SJSA1 (cell line): Measurements from ENCODE around the gene TMEM169. TPM values are rescaled to one million over a fixed set of nuclear protein-coding genes. Genes with fewer than 3 reads are reported as not detected.
"Not testable (repeated sequence)": the region's sequence is repeated elsewhere in the genome, so short reads cannot be mapped to it uniquely, and the experiment has no call there.

Source experiments
- DNase-seq, 2 experiments: peaks; one replicate each; pipeline ENCODE4 v3.0.0-alpha.2; 2015 to 2020; ENCODE audit warnings: low spot score in 2 of 2, low read depth in 1 of 2
- H3K27ac ChIP-seq: fragments of 250-450 bp; sonication (Bioruptor Pico); 2 replicates; pipeline ENCODE4 v1.5.1; 2020; ENCODE audit warnings: mild to moderate bottlenecking, moderate library complexity
- H3K27me3 ChIP-seq: fragments of 250-450 bp; sonication (Bioruptor Pico); replicated peaks from 2 replicates; pipeline ENCODE4 v1.5.1; 2020; ENCODE audit warnings: mild to moderate bottlenecking, moderate library complexity
- H3K36me3 ChIP-seq: fragments of 250-450 bp; sonication (Bioruptor Pico); 2 replicates; pipeline ENCODE4 v1.5.1; 2020; ENCODE audit warnings: mild to moderate bottlenecking
- H3K4me1 ChIP-seq: fragments of 250-450 bp; sonication (Bioruptor Pico); replicated peaks from 2 replicates; pipeline ENCODE4 v1.6.1; 2021; ENCODE audit warnings: mild to moderate bottlenecking
- H3K4me3 ChIP-seq: fragments of 250-450 bp; sonication (Bioruptor Pico); 2 replicates; pipeline ENCODE4 v1.5.1; 2020; ENCODE audit warnings: mild to moderate bottlenecking
- H3K9me3 ChIP-seq: fragments of 250-450 bp; sonication (Bioruptor Pico); replicated peaks from 2 replicates; pipeline ENCODE4 v1.5.1; 2020; ENCODE audit warnings: mild to moderate bottlenecking
- total RNA-seq: library from RNA; depleted of rRNA; stranded (reverse); fragments of >200 nt; shearing (Covaris generic); gene quantifications from 2 replicates; pipeline ENCODE4 v1.2.3, GENCODE V29; 2014

The TMEM169 gene
- total RNA-seq, 1 experiment from 2014 or later: 0.84 TPM

DNA sequence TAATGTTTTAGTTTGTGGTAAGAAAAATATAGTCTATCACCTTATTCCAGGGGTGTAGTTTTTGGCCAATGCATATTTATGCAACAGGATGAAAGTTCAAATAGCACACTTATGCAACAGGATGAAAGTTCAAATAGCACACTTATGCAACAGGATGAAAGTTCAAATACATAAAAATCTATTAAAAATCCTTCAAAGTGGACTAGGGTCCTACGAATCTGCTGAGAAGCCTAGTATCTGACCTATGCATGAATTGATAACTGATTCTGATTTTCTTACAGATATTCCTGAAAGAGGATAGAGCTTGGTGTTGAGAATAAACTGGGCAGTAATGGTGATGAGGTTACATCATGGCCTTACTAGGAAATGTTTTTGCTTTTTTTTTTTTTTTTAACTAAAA is 2.9 kb upstream of the TMEM169 start:
- H3K4me3 ChIP-seq: no peak overlapping the region
- no peak overlapping the region for H3K27ac ChIP-seq
- DNase-seq: no peak
- H3K36me3 ChIP-seq: no peaks in the 10 kb centered on the region
- H3K27me3 ChIP-seq: peaks cover 3% of the 10 kb centered on the region; the same call in 1 of the 2 replicates
- H3K9me3 ChIP-seq: no peaks in the 10 kb centered on the region
- H3K4me1 ChIP-seq: peaks cover 10% of the 10 kb centered on the region

DNA sequence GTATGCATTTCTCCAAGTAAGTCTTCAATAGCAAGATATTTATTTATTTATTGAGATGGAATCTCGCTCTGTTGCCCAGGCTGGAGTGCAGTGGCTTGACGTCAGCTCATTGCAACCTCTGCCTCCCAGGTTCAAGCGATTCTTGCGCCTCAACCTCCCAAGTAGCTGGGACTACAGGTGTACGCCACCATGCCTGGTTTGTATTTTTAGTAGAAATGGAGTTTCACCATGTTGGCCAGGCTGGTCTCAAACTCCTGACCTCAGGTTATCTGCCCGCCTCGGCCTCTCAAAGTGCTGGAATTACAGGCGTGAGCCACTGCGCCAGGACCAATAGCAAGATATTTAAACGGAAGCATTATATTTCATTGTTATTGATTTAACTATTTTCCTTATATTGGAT is 1.7 kb upstream of the TMEM169 start:
- H3K4me1 ChIP-seq: peaks cover 22% of the 10 kb centered on the region
- H3K4me3 ChIP-seq, DNase-seq, H3K27ac ChIP-seq, H3K27me3 ChIP-seq, H3K36me3 ChIP-seq, H3K9me3 ChIP-seq: not testable (repeated sequence)

GRCh38 chr2:216081012-216081411 is 707 bp upstream of the TMEM169 start:
- H3K27me3 ChIP-seq: peaks cover 3% of the 10 kb centered on the region; the same call in 1 of the 2 replicates
- DNase-seq: no peak
- no peak overlapping the region for H3K27ac ChIP-seq
- no peaks in the 10 kb centered on the region for H3K9me3 ChIP-seq
- H3K4me3 ChIP-seq: peak overlapping the region; percentile 48
- no peaks in the 10 kb centered on the region for H3K36me3 ChIP-seq
- H3K4me1 ChIP-seq: peaks cover 22% of the 10 kb centered on the region

- no peak for DNase-seq
- no peaks in the 10 kb centered on the region for H3K36me3 ChIP-seq
- no peak overlapping the region for H3K27ac ChIP-seq
Measured at GRCh38 chr2:216082117-216082711, 495 bp downstream of the TMEM169 start.

GRCh38 chr2:216082805-216083204 is 1.1 kb downstream of the TMEM169 start:
- H3K4me3 ChIP-seq: no peak overlapping the region
- H3K9me3 ChIP-seq: no peaks in the 10 kb centered on the region
- H3K4me1 ChIP-seq: peaks cover 22% of the 10 kb centered on the region
- no peak overlapping the region for H3K27ac ChIP-seq
- no peaks in the 10 kb centered on the region for H3K36me3 ChIP-seq
- DNase-seq: no peak
- H3K27me3 ChIP-seq: peaks cover 3% of the 10 kb centered on the region; the same call in 1 of the 2 replicates

More at GRCh38 chr2:216082117-216082711, 495 bp downstream of the TMEM169 start:
- Histone ChIP-seq H3K4me1 (peaks cover 22% of the 10 kb centered on the region), H3K27me3 (peaks cover 3% of the 10 kb centered on the region; the same call in 1 of the 2 replicates), H3K4me3 (peak overlapping the region; percentile 48), H3K9me3 (no peaks in the 10 kb centered on the region)

DNA sequence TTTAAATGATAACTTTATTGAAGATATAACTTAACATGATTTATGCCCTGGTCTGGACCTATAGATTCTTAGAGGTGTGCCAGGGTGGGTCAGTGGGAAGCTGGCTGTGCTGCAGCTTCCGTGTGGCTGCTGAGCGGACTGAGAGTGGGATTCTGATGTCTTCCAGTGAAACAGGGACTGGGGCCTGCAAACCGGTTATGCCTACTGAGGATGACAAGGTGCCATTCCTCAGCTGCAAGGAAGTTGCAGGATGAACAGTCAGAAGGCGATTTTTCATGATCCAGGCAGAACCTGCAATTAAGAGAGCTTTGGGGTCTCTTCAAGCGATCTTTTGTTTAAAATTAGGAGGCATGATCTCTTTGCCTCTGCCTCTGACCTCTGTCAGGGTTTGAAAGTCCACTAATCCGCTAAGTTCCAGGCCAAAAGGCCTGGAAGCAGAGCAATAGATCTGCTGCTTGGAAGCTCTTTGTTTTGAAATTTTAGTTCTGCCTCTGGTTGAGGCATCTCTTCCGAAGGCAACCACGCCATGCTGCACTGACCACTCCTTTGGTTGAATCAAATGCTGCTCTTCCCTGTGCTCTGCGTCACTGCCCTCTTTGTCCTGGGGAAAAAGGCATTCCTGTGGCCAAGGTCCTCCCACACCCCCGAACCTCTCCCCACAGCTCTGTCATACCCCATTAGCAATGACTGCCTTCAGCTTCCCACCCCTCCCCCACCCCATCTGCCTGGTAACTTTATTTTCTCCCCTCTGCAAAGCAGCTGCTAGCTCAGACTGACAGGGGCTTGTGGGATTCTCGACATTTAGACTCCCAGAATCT is 2.0 kb downstream of the TMEM169 start:
- peak; percentile 37 to 68 for DNase-seq
- H3K27me3 ChIP-seq: peaks cover 3% of the 10 kb centered on the region; the same call in 1 of the 2 replicates

GRCh38 chr2:216084547-216084946 is 2.8 kb downstream of the TMEM169 start:
- H3K27ac ChIP-seq: peak overlapping the region; percentile 60
- no peak overlapping the region for H3K4me3 ChIP-seq
- H3K27me3 ChIP-seq: peaks cover 3% of the 10 kb centered on the region; the same call in 1 of the 2 replicates
- peaks cover 22% of the 10 kb centered on the region for H3K4me1 ChIP-seq
- H3K9me3 ChIP-seq: no peaks in the 10 kb centered on the region
- no peaks in the 10 kb centered on the region for H3K36me3 ChIP-seq
- peak in 1 of 2 experiments; percentile 11 for DNase-seq

More for the DNA sequence above, 2.0 kb downstream of the TMEM169 start:
- H3K9me3 ChIP-seq: no peaks in the 10 kb centered on the region
- peaks cover 22% of the 10 kb centered on the region for H3K4me1 ChIP-seq
- no peaks in the 10 kb centered on the region for H3K36me3 ChIP-seq
- peak overlapping the region; percentile 60 for H3K27ac ChIP-seq
- no peak overlapping the region for H3K4me3 ChIP-seq

DNA sequence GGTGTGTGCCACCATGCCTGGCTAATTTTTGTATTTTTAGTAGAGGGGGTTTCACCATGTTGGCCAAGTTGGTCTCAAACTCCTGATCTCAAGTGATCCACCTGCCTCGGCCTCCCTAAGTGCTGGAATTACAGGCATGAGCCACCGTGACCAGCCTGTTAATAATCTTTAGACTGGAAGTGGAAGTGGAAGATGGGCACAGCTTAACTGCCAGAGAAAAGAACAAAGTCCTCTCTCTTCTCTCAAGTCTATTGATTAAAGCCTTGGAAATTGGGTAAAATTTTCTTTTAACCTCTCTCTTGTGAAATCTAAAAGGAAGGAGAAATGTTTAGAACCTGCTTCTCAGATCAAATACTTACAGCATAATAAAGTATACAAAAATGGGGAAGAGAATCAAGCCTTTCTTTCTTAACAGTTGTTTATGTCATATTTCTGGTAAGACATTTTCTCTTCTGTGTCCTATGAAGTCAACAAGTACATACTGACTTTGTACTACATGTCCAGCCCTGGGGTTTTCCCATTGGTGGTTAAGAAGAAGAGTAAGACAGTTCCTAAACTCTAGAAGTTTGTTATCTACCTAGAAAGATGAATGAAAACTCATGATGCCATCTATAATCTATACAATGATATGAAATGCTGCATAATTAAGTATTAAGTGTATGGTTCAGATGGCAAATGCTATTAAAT is 4.6 kb downstream of the TMEM169 start:
- Histone ChIP-seq H3K4me1 (peaks cover 21% of the 10 kb centered on the region), H3K4me3 (no peak overlapping the region), H3K27ac (no peak overlapping the region)

GRCh38 chr2:216090369-216090786 is 8.7 kb downstream of the TMEM169 start:
- Histone ChIP-seq H3K27ac (no peak overlapping the region), H3K27me3 (no peaks in the 10 kb centered on the region), H3K4me1 (no peaks in the 10 kb centered on the region), H3K36me3 (no peaks in the 10 kb centered on the region), H3K9me3 (no peaks in the 10 kb centered on the region), H3K4me3 (no peak overlapping the region)
- no peak for DNase-seq

More for the DNA sequence above, 4.6 kb downstream of the TMEM169 start:
- Histone ChIP-seq H3K36me3 (no peaks in the 10 kb centered on the region), H3K27me3 (peaks cover 3% of the 10 kb centered on the region; the same call in 1 of the 2 replicates), H3K9me3 (no peaks in the 10 kb centered on the region)
- no peak for DNase-seq

GRCh38 chr2:216092646-216093045 is 10.9 kb downstream of the TMEM169 start:
- Histone ChIP-seq H3K27me3 (no peaks in the 10 kb centered on the region), H3K27ac (no peak overlapping the region), H3K9me3 (no peaks in the 10 kb centered on the region), H3K36me3 (no peaks in the 10 kb centered on the region), H3K4me3 (no peak overlapping the region), H3K4me1 (no peaks in the 10 kb centered on the region)
- DNase-seq: no peak

GRCh38 chr2:216094701-216095100 is 13.0 kb downstream of the TMEM169 start:
- Histone ChIP-seq H3K4me3 (no peak overlapping the region), H3K27me3 (no peaks in the 10 kb centered on the region), H3K4me1 (no peaks in the 10 kb centered on the region), H3K36me3 (no peaks in the 10 kb centered on the region), H3K9me3 (no peaks in the 10 kb centered on the region), H3K27ac (no peak overlapping the region)
- no peak for DNase-seq

DNA sequence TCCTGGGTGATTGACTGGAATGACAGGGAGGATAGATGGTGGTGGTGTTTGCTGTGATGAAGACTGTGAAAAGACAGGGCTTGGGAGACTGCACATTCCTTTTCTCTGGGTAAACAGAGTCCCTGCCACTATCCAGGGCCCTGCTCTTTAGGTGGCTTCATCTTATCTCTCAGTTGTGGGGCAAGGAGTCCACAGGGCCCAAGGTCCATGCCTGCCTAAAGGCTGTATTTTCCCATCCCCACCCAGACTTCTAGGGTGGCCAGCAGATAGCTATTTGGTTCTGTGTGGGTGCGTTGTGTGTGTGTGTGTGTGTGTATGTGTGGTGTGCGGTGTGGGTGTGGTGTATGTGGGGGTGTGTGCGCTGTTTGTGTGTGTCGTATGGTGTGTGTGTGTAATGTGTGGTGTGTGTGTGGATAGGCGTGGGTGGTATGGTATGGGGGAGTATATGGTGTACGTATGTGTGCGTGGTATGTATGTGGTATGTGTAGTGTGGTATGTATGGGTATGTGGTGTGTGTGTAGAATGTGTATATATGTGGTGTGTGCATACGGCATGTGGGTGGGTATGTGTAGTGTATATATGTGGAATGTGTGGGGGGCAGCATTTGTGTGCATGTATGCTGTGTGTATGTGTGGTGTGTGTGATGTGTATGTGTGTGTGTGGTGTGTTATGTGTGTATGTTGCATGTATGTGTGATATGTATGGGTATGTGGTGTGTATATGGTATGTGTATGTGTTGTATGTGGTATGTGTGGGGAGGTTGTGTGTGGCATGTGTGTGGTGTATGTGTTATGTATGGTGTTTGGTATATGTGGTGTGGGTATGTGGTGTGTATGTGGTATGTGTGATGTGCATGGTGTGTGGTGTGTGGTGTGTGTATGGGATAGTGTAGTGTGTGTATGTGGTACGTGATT is 17.0 kb downstream of the TMEM169 start:
- H3K27me3 ChIP-seq: no peaks in the 10 kb centered on the region
- no peak overlapping the region for H3K4me3 ChIP-seq
- no peaks in the 10 kb centered on the region for H3K36me3 ChIP-seq
- H3K27ac ChIP-seq: no peak overlapping the region
- H3K9me3 ChIP-seq: no peaks in the 10 kb centered on the region
- H3K4me1 ChIP-seq: no peaks in the 10 kb centered on the region
- no peak for DNase-seq

DNA sequence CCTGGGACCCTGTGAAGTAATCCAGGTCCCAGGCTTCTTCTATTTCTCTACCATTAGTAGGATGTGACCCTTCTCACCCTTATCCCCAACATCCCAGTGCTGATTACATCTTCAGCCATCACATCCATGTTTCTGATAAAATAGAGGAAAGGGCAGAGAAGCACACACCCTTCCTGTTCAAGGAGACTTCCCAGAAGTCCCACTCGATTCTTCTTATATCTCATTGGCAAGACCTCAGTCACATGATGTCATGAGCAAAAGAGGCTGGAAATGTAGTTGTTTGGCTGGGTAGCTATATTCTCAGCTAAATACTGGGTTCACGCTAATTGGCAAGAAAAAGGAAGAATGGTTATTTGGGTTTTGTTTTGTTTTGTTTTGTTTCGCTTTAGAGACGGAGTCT is 19.4 kb downstream of the TMEM169 start:
- Histone ChIP-seq H3K9me3 (no peaks in the 10 kb centered on the region), H3K27me3 (no peaks in the 10 kb centered on the region), H3K4me1 (no peaks in the 10 kb centered on the region), H3K4me3 (no peak overlapping the region), H3K27ac (no peak overlapping the region), H3K36me3 (no peaks in the 10 kb centered on the region)
- no peak for DNase-seq
